SK-N-SH (cell line): ENCODE measurements around the gene MIPOL1. TPM values are rescaled to one million over a fixed set of nuclear protein-coding genes. Genes with fewer than 3 reads are reported as not detected.

Source experiments
- CTCF ChIA-PET: fragments of 300-600, 350-600 bp; formaldehyde crosslinking; extraction: SDS; loops from one replicate; lab custom pipeline; 2021; lab: Yijun Ruan, JAX
- POLR2A ChIA-PET: fragments of 350-600 bp; sonication (Branson Sonifier 250); formaldehyde crosslinking; extraction: SDS; loops from one replicate; lab custom pipeline; 2020; ENCODE audit warnings: antibody characterized with exemption, inconsistent platforms; lab: Yijun Ruan, JAX
- DNase-seq: peaks from one replicate; pipeline ENCODE4 v3.0.0; 2012
- H2AFZ ChIP-seq: fragments of 200-600 bp; sonication (generic); 2 replicates; pipeline ENCODE4 v1.8.1; 2016; ENCODE audit warnings: antibody characterized with exemption, mild to moderate bottlenecking, low read depth
- H3F3A ChIP-seq: fragments of 200-600 bp; sonication (generic); replicated peaks from 2 replicates; pipeline ENCODE3; 2016; ENCODE audit warnings: antibody characterized with exemption, mild to moderate bottlenecking; ENCODE audit not compliant: insufficient read depth
- H3K27ac ChIP-seq, 2 experiments: fragments of 200-500 bp in 1 of 2; fragments of 200-600 bp in 1 of 2; sonication (Bioruptor generic) in 1 of 2; sonication (generic), shearing (Covaris generic) in 1 of 2; 2 replicates each; pipeline versions ENCODE4 v1.5.1 to v1.6.1; 2014 to 2016; ENCODE audit warnings: low read depth in 2 of 2, inconsistent platforms in 1 of 2, low read length in 1 of 2, mild to moderate bottlenecking in 1 of 2, mixed read lengths in 1 of 2
- H3K27me3 ChIP-seq: fragments of 200-600 bp; sonication (generic), shearing (Covaris generic); 2 replicates; pipeline ENCODE4 v1.6.1; 2016; ENCODE audit warnings: mixed run types; ENCODE audit not compliant: insufficient read depth
- H3K36me3 ChIP-seq, 2 experiments: fragments of 200-500 bp in 1 of 2; fragments of 200-600 bp in 1 of 2; sonication (Bioruptor generic) in 1 of 2; sonication (generic) in 1 of 2; replicated peaks in 1 of 2; 2 replicates each; pipeline versions ENCODE3 to v1.5.1; 2014 to 2016; ENCODE audit warnings: low read length in 1 of 2, mild to moderate bottlenecking in 1 of 2; ENCODE audit not compliant: insufficient read depth in 2 of 2, control insufficient read depth in 1 of 2
- H3K4me1 ChIP-seq, 2 experiments: fragments of 200-500 bp in 1 of 2; fragments of 200-600 bp in 1 of 2; sonication (Bioruptor generic) in 1 of 2; sonication (generic), shearing (Covaris generic) in 1 of 2; 2 replicates each; pipeline versions ENCODE4 v1.5.1 to v1.6.1; 2014 to 2016; ENCODE audit warnings: low read depth in 1 of 2, low read length in 1 of 2, mixed run types in 1 of 2; ENCODE audit not compliant: insufficient read depth in 2 of 2, control insufficient read depth in 1 of 2
- H3K4me2 ChIP-seq: fragments of 200-600 bp; sonication (generic), shearing (Covaris generic); 2 replicates; pipeline ENCODE4 v1.6.1; 2017; ENCODE audit warnings: mixed run types
- H3K4me3 ChIP-seq, 2 experiments: fragments of 200-500 bp in 1 of 2; fragments of 200-600 bp in 1 of 2; sonication (Bioruptor generic) in 1 of 2; sonication (generic), shearing (Covaris generic) in 1 of 2; 2 replicates each; pipeline versions ENCODE4 v1.5.1 to v1.8.1; 2014 to 2016; ENCODE audit warnings: low read depth in 2 of 2, inconsistent platforms in 1 of 2, low read length in 1 of 2, mild to moderate bottlenecking in 1 of 2, mixed read lengths in 1 of 2, moderate library complexity in 1 of 2
- H3K79me2 ChIP-seq: fragments of 200-600 bp; sonication (generic); 2 replicates; pipeline ENCODE4 v1.8.1; 2017; ENCODE audit warnings: mild to moderate bottlenecking; ENCODE audit not compliant: insufficient read depth
- H3K9ac ChIP-seq: fragments of 200-600 bp; sonication (generic); 2 replicates; pipeline ENCODE4 v1.6.1; 2017; ENCODE audit warnings: mixed run types
- H3K9me2 ChIP-seq: fragments of 200-600 bp; sonication (generic); 2 replicates; pipeline ENCODE4 v1.6.1; 2017; ENCODE audit warnings: mixed run types
- H3K9me3 ChIP-seq: fragments of 200-600 bp; sonication (generic); 2 replicates; pipeline ENCODE4 v1.6.1; 2017; ENCODE audit warnings: mixed run types, mild to moderate bottlenecking, moderate library complexity
- H4K20me1 ChIP-seq: fragments of 200-600 bp; sonication (generic); 2 replicates; pipeline ENCODE4 v1.6.1; 2017; ENCODE audit warnings: mild to moderate bottlenecking, mixed run types; ENCODE audit not compliant: insufficient read depth
- CHD2 ChIP-seq: fragments of 150-350 bp; IDR thresholded peaks from 2 replicates; pipeline ENCODE4 v1.6.1; 2018; ENCODE audit warnings: low read length; ENCODE audit not compliant: partially characterized antibody
- FOXJ3 ChIP-seq: sonication (generic); formaldehyde crosslinking; IDR thresholded peaks from 2 replicates; pipeline ENCODE4 v1.5.1; 2020; ENCODE audit warnings: mild to moderate bottlenecking, missing genetic modification reagents
- FOXM1 ChIP-seq: IDR thresholded peaks from 2 replicates; pipeline ENCODE4 v1.4.0; 2012; ENCODE audit warnings: low read depth, mild to moderate bottlenecking
- GATA2 ChIP-seq: sonication (generic); formaldehyde crosslinking; IDR thresholded peaks from 2 replicates; pipeline ENCODE4 v1.5.0; 2020; ENCODE audit warnings: mild to moderate bottlenecking, missing genetic modification reagents
- IRF3 ChIP-seq: fragments of 150-350 bp; IDR thresholded peaks from 2 replicates; pipeline ENCODE4 v1.6.1; 2016; ENCODE audit warnings: mild to moderate bottlenecking, low read depth, low read length
- JUND ChIP-seq: IDR thresholded peaks from 2 replicates; pipeline ENCODE4 v1.4.0; 2012
- MAX ChIP-seq: IDR thresholded peaks from 2 replicates; pipeline ENCODE4 v1.4.0; 2012; ENCODE audit warnings: low read depth
- MXI1 ChIP-seq: IDR thresholded peaks from 2 replicates; pipeline ENCODE4 v1.6.1; 2012; ENCODE audit warnings: mild to moderate bottlenecking, low read depth, low read length, improper control_type of control experiment
- NFIC ChIP-seq: IDR thresholded peaks from 2 replicates; pipeline ENCODE4 v1.4.0; 2012; ENCODE audit warnings: borderline replicate concordance
- POLR2AphosphoS5 ChIP-seq: IDR thresholded peaks from 2 replicates; pipeline ENCODE4 v1.6.1; 2012; ENCODE audit warnings: low read depth, low read length
- RCOR1 ChIP-seq: fragments of 150-350 bp; IDR thresholded peaks from 2 replicates; pipeline ENCODE4 v1.6.1; 2017; ENCODE audit warnings: antibody characterized with exemption, low read length
- SIN3A ChIP-seq: IDR thresholded peaks from 2 replicates; pipeline ENCODE4 v1.6.1; 2012; ENCODE audit warnings: low read depth, mild to moderate bottlenecking, low read length, moderate library complexity, borderline replicate concordance
- TCF12 ChIP-seq: IDR thresholded peaks from 2 replicates; pipeline ENCODE4 v1.4.0; 2012
- TEAD4 ChIP-seq: IDR thresholded peaks from 2 replicates; pipeline ENCODE4 v1.4.0; 2012; ENCODE audit warnings: mild to moderate bottlenecking, borderline replicate concordance; ENCODE audit not compliant: insufficient read depth
- ZBTB33 ChIP-seq: IDR thresholded peaks from 2 replicates; pipeline ENCODE4 v1.4.0; 2012; ENCODE audit warnings: low read depth, borderline replicate concordance
- WGBS: methylation state at CpG from one replicate; pipeline ENCODE4 v1.1.6; 2017; ENCODE audit warnings: low lambda C conversion rate; 5-methylcytosine and 5-hydroxymethylcytosine counted together
- polyA plus RNA-seq, 3 experiments: library from polyadenylated mRNA; depleted of rRNA; stranded (reverse); fragments of >200 nt; gene quantifications; 2 replicates each; pipeline ENCODE4 v1.2.3, GENCODE V29; 2012
- TF ChIP-seq, protein P1 (sequence below): IDR thresholded peaks from 2 replicates; pipeline ENCODE4 v1.6.1; 2012; ENCODE audit warnings: mild to moderate bottlenecking, low read depth, low read length, moderate library complexity
- TF ChIP-seq, protein P2 (sequence below): IDR thresholded peaks from 2 replicates; pipeline ENCODE4 v1.4.0; 2012; ENCODE audit warnings: low read depth, borderline replicate concordance

Gene MIPOL1
- polyA plus RNA-seq, 1 of the 3 experiments (the other 2 are of a cell fraction) = 0.23 TPM

DNA sequence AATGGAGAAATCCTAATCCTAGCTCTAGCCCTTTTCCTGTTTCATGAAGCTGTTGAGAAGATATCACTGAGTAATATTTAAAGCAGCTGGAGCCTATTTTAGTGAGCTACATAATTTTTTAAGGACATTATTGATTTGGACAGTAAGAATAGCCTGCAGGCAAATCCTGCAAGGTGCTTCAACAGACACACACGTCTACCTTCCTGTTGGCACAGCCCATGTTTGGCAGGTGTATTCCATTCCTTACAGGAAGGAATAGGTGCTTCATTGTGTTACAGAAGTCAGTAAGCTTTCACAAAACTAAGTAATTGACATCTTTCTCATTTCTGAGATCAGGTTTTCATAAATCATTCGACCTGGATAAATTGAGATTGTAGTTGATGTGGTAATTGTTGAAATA, 346.7 kb downstream of the MIPOL1 start:
- no peak overlapping the region for H3K9ac ChIP-seq
- H3K27me3 ChIP-seq = no peaks in the 10 kb centered on the region
- no peak overlapping the region for H3K4me3 ChIP-seq
- no peaks in the 10 kb centered on the region for H3K9me2 ChIP-seq
- H3K9me3 ChIP-seq = no peaks in the 10 kb centered on the region
- DNase-seq = no peak
- no peaks in the 10 kb centered on the region for H3K36me3 ChIP-seq
- H3F3A ChIP-seq = no peaks in the 10 kb centered on the region
- no peak overlapping the region for H2AFZ ChIP-seq
- TF ChIP-seq, protein P1, sequence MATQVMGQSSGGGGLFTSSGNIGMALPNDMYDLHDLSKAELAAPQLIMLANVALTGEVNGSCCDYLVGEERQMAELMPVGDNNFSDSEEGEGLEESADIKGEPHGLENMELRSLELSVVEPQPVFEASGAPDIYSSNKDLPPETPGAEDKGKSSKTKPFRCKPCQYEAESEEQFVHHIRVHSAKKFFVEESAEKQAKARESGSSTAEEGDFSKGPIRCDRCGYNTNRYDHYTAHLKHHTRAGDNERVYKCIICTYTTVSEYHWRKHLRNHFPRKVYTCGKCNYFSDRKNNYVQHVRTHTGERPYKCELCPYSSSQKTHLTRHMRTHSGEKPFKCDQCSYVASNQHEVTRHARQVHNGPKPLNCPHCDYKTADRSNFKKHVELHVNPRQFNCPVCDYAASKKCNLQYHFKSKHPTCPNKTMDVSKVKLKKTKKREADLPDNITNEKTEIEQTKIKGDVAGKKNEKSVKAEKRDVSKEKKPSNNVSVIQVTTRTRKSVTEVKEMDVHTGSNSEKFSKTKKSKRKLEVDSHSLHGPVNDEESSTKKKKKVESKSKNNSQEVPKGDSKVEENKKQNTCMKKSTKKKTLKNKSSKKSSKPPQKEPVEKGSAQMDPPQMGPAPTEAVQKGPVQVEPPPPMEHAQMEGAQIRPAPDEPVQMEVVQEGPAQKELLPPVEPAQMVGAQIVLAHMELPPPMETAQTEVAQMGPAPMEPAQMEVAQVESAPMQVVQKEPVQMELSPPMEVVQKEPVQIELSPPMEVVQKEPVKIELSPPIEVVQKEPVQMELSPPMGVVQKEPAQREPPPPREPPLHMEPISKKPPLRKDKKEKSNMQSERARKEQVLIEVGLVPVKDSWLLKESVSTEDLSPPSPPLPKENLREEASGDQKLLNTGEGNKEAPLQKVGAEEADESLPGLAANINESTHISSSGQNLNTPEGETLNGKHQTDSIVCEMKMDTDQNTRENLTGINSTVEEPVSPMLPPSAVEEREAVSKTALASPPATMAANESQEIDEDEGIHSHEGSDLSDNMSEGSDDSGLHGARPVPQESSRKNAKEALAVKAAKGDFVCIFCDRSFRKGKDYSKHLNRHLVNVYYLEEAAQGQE = no peak
- TF ChIP-seq JUND (no peak), MXI1 (no peak), MAX (no peak), POLR2AphosphoS5 (no peak)
- TF ChIP-seq, protein P2, sequence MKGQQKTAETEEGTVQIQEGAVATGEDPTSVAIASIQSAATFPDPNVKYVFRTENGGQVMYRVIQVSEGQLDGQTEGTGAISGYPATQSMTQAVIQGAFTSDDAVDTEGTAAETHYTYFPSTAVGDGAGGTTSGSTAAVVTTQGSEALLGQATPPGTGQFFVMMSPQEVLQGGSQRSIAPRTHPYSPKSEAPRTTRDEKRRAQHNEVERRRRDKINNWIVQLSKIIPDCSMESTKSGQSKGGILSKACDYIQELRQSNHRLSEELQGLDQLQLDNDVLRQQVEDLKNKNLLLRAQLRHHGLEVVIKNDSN = no peak
- no peaks in the 10 kb centered on the region for H3K4me1 ChIP-seq
- H3K79me2 ChIP-seq = no peaks in the 10 kb centered on the region
- no peak overlapping the region for H3K27ac ChIP-seq
- H3K4me2 ChIP-seq = no peak overlapping the region
- POLR2A ChIA-PET = no interaction called here
- 27% methylated on average over 2 of the region's 2 CpGs for WGBS
- CTCF ChIA-PET = no interaction called here
- no peaks in the 10 kb centered on the region for H4K20me1 ChIP-seq

GRCh38 chr14:37545174-37545573, 347.4 kb downstream of the MIPOL1 start:
- H3K79me2 ChIP-seq = no peaks in the 10 kb centered on the region
- no peaks in the 10 kb centered on the region for H3K9me3 ChIP-seq
- H3K9ac ChIP-seq = no peak overlapping the region
- no peak for DNase-seq
- no peaks in the 10 kb centered on the region for H3K4me1 ChIP-seq
- CTCF ChIA-PET = no interaction called here
- H3K36me3 ChIP-seq = no peaks in the 10 kb centered on the region
- POLR2A ChIA-PET = no interaction called here
- H3K27me3 ChIP-seq = no peaks in the 10 kb centered on the region
- no peak overlapping the region for H3K4me2 ChIP-seq
- no peak overlapping the region for H2AFZ ChIP-seq
- H3K4me3 ChIP-seq = no peak overlapping the region
- H3K27ac ChIP-seq = no peak overlapping the region
- H3F3A ChIP-seq = no peaks in the 10 kb centered on the region
- no peak for TF ChIP-seq SIN3A
- TF ChIP-seq JUND = no peak
- TF ChIP-seq GATA2 = no peak
- no peak for TF ChIP-seq FOXM1
- TF ChIP-seq IRF3 = no peak
- no peak for TF ChIP-seq TEAD4
- TF ChIP-seq MXI1 = no peak
- no peak for TF ChIP-seq TCF12
- no peak for TF ChIP-seq ZBTB33
- TF ChIP-seq RCOR1 = no peak
- no peak for TF ChIP-seq CHD2
- TF ChIP-seq MAX = no peak
- no peak for TF ChIP-seq NFIC
- TF ChIP-seq FOXJ3 (CRISPR knock-in tag) = no peak
- TF ChIP-seq, all 33 proteins: peak for 0
- no peaks in the 10 kb centered on the region for H3K9me2 ChIP-seq
- no peaks in the 10 kb centered on the region for H4K20me1 ChIP-seq
